ENCODE data around the gene DLAT.

DLAT gene

GRCh38 chr11:111977146-111978027, 47.8 kb upstream of the DLAT start (continued):
- TF ChIP-seq, protein P1, sequence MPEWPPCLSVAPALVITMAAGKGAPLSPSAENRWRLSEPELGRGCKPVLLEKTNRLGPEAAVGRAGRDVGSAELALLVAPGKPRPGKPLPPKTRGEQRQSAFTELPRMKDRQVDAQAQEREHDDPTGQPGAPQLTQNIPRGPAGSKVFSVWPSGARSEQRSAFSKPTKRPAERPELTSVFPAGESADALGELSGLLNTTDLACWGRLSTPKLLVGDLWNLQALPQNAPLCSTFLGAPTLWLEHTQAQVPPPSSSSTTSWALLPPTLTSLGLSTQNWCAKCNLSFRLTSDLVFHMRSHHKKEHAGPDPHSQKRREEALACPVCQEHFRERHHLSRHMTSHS (tag by site-specific recombination; IDR thresholded peaks at IDR 0.05): no peak
- no peak for TF ChIP-seq ZNF404 (tag by site-specific recombination; IDR thresholded peaks at IDR 0.05)
- peak; percentile 77 for TF ChIP-seq ZBTB26 (tag by site-specific recombination; optimal IDR thresholded peaks at IDR 0.05)
- no peak for TF ChIP-seq ZNF843 (tag by site-specific recombination; IDR thresholded peaks at IDR 0.05)
- TF ChIP-seq, protein P2, sequence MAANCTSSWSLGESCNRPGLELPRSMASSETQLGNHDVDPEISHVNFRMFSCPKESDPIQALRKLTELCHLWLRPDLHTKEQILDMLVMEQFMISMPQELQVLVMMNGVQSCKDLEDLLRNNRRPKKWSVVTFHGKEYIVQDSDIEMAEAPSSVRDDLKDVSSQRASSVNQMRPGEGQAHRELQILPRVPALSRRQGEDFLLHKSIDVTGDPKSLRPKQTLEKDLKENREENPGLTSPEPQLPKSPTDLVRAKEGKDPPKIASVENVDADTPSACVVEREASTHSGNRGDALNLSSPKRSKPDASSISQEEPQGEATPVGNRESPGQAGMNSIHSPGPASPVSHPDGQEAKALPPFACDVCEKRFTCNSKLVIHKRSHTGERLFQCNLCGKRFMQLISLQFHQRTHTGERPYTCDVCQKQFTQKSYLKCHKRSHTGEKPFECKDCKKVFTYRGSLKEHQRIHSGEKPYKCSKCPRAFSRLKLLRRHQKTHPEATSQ (tag by site-specific recombination; IDR thresholded peaks at IDR 0.05): no peak
- no peak for TF ChIP-seq ZNF211 (tag by site-specific recombination; IDR thresholded peaks at IDR 0.05; ENCODE audit: low read depth)
- no peak for TF ChIP-seq ZFP37 (tag by site-specific recombination; IDR thresholded peaks at IDR 0.05)
- TF ChIP-seq ZNF350 (tag by site-specific recombination; IDR thresholded peaks at IDR 0.05): no peak
- TF ChIP-seq GLIS2 (tag by site-specific recombination; IDR thresholded peaks at IDR 0.05): peak; percentile 81
- no peak for TF ChIP-seq ZNF837 (tag by site-specific recombination; IDR thresholded peaks at IDR 0.05)
- TF ChIP-seq OSR2 (tag by site-specific recombination; IDR thresholded peaks at IDR 0.05): no peak
- no peak for TF ChIP-seq ZNF830 (tag by site-specific recombination; IDR thresholded peaks at IDR 0.05; ENCODE audit: low read depth)
- TF ChIP-seq ZNF433 (tag by site-specific recombination; IDR thresholded peaks at IDR 0.05; ENCODE audit: low read depth): no peak
- TF ChIP-seq ZNF221 (tag by site-specific recombination; IDR thresholded peaks at IDR 0.05; ENCODE audit: borderline replicate concordance): no peak
- TF ChIP-seq, protein P3, sequence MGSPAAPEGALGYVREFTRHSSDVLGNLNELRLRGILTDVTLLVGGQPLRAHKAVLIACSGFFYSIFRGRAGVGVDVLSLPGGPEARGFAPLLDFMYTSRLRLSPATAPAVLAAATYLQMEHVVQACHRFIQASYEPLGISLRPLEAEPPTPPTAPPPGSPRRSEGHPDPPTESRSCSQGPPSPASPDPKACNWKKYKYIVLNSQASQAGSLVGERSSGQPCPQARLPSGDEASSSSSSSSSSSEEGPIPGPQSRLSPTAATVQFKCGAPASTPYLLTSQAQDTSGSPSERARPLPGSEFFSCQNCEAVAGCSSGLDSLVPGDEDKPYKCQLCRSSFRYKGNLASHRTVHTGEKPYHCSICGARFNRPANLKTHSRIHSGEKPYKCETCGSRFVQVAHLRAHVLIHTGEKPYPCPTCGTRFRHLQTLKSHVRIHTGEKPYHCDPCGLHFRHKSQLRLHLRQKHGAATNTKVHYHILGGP (tag by site-specific recombination; IDR thresholded peaks at IDR 0.05): no peak
- no peak for TF ChIP-seq ZFP69B (tag by site-specific recombination; IDR thresholded peaks at IDR 0.05)
- TF ChIP-seq ZNF558 (tag by site-specific recombination; IDR thresholded peaks at IDR 0.05): no peak
- peak; percentile 72 for TF ChIP-seq ZNF600 (tag by site-specific recombination; IDR thresholded peaks at IDR 0.05)
- TF ChIP-seq ZNF792 (tag by site-specific recombination; IDR thresholded peaks at IDR 0.05): no peak
- no peak for TF ChIP-seq ZNF18 (tag by site-specific recombination; IDR thresholded peaks at IDR 0.05)
- TF ChIP-seq ZBTB1 (tag by site-specific recombination; IDR thresholded peaks at IDR 0.05): no peak
- TF ChIP-seq ZNF423 (tag by site-specific recombination; IDR thresholded peaks at IDR 0.05): peak; percentile 70; the same call in 1 of the 2 replicates
- no peak for TF ChIP-seq TRIM28 (IDR thresholded peaks at IDR 0.05; ENCODE audit: borderline replicate concordance, low read length)
- no peak for TF ChIP-seq ZNF585B (tag by site-specific recombination; IDR thresholded peaks at IDR 0.05)
- TF ChIP-seq ZNF610 (tag by site-specific recombination; IDR thresholded peaks at IDR 0.05; ENCODE audit: borderline replicate concordance): no peak
- no peak for TF ChIP-seq ZNF777 (tag by site-specific recombination; IDR thresholded peaks at IDR 0.05; ENCODE audit: borderline replicate concordance)
- no peak for TF ChIP-seq ZNF571 (tag by site-specific recombination; IDR thresholded peaks at IDR 0.05)
- no peak for TF ChIP-seq ZNF202 (tag by site-specific recombination; IDR thresholded peaks at IDR 0.05; ENCODE audit: borderline replicate concordance)
- TF ChIP-seq ZNF133 (tag by site-specific recombination; IDR thresholded peaks at IDR 0.05): no peak
- no peak for TF ChIP-seq ZNF146 (tag by site-specific recombination; IDR thresholded peaks at IDR 0.05)
- no peak for TF ChIP-seq ZBTB8A (tag by site-specific recombination; IDR thresholded peaks at IDR 0.05)
- 0 out of 2 replicates have a peak, but pooled peaks have one; percentile 40 for TF ChIP-seq SP7 (tag by site-specific recombination; IDR thresholded peaks at IDR 0.05)
- no peak for TF ChIP-seq ZNF596 (tag by site-specific recombination; IDR thresholded peaks at IDR 0.05)
- TF ChIP-seq ZNF112 (tag by site-specific recombination; IDR thresholded peaks at IDR 0.05): no peak
- peak; percentile 89 for TF ChIP-seq ZIC2 (tag by site-specific recombination; IDR thresholded peaks at IDR 0.05)
- TF ChIP-seq SP2 (tag by site-specific recombination; IDR thresholded peaks at IDR 0.05): peak; percentile 65
- TF ChIP-seq TCF7L2 (IDR thresholded peaks at IDR 0.05; ENCODE audit: borderline replicate concordance, low read depth, low read length): no peak

Data from HEK293 (cell line).